Activated T-helper 1 cell treated with anti-CD3 and anti-CD28 coated beads, Interleukin-12 subunit alpha, Interleukin-12 subunit beta, Interleukin-2, Interleukin-4 antibody, amounts not matched to agents 30 ng/mL and 10 ng/mL and 1 ng/mL, durations not matched to agents 14 hours and 24 hours and 36 hours (primary cell): ENCODE data around the gene COL9A3. TPM values are rescaled to one million over a fixed set of nuclear protein-coding genes. Genes with fewer than 3 reads are reported as not detected.

Experiments
- DNase-seq: peaks from one replicate; pipeline ENCODE4 v3.0.0; 2021; ENCODE audit warnings: low spot score
- H3K27ac Mint-ChIP-seq: one replicate; pipeline ENCODE4 v1.8.0; 2021; ENCODE audit warnings: mild to moderate bottlenecking, mixed read lengths
- H3K27me3 Mint-ChIP-seq: one replicate; pipeline ENCODE4 v1.8.0; 2022; ENCODE audit warnings: mild to moderate bottlenecking, moderate library complexity, mixed read lengths; ENCODE audit not compliant: insufficient read depth
- H3K36me3 Mint-ChIP-seq: one replicate; pipeline ENCODE4 v1.8.0; 2021; ENCODE audit warnings: low read depth, mixed read lengths
- H3K4me1 Mint-ChIP-seq: one replicate; pipeline ENCODE4 v1.8.0; 2021; ENCODE audit warnings: low read depth, mixed read lengths
- H3K4me3 Mint-ChIP-seq: one replicate; pipeline ENCODE4 v1.8.0; 2021; ENCODE audit warnings: mild to moderate bottlenecking, moderate library complexity, mixed read lengths
- H3K9me3 Mint-ChIP-seq: one replicate; pipeline ENCODE4 v1.8.0; 2021; ENCODE audit warnings: mixed read lengths
- intact Hi-C: fragments of 100-400 bp; cut with micrococcal nuclease; formaldehyde crosslinking; loops from one replicate; pipeline ENCODE4 v1.15.1; 2024
- total RNA-seq: library from RNA; stranded (reverse); gene quantifications from 2 replicates; pipeline ENCODE4 v1.2.3, GENCODE V29; 2022

COL9A3 gene
- total RNA-seq = not detected in 2 replicates

- DNase-seq = no peak
- Mint-ChIP-seq H3K9me3 (no peaks in the 10 kb centered on the region), H3K4me3 (no peak within 1 kb of the TSS), H3K27ac (no peak within 1 kb of the TSS), H3K27me3 (peaks cover 22% of the 10 kb centered on the region), H3K4me1 (no peaks in the 10 kb centered on the region), H3K36me3 (peaks cover 6% of the 10 kb centered on the region)
- intact Hi-C loops = no loop called here
Measured at GRCh38 chr20:62816884-62817873, at the start of gene COL9A3. Gene COL9A3 (plus strand): TSS chr20:62817050. CDS start chr20:62817065, 15 bp downstream.

DNA sequence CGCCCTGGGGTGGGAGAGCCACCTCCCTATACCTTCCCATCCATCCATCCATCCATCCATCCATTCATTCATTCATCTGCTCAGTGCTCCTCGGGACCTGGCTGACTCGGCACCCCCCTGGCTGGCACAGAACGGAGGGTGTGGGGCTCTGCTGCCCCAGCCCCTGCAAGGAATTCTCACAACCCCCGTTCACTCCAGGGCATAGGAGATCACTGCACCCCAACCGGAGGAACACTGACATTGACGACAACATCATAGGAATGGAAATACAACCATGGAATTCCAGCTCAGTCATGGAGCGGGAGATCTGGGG, 48.7 kb upstream of the COL9A3 start:
- Mint-ChIP-seq H3K36me3 (no peaks in the 10 kb centered on the region), H3K27ac (no peak overlapping the region), H3K4me1 (peaks cover 2% of the 10 kb centered on the region), H3K27me3 (peaks cover 4% of the 10 kb centered on the region), H3K9me3 (no peaks in the 10 kb centered on the region), H3K4me3 (no peak overlapping the region)
- intact Hi-C loops = no loop called here
- DNase-seq = no peak

GRCh38 chr20:62768551-62769287, 48.1 kb upstream of the COL9A3 start:
- Mint-ChIP-seq H3K27ac (no peak overlapping the region), H3K9me3 (no peaks in the 10 kb centered on the region), H3K36me3 (no peaks in the 10 kb centered on the region), H3K4me3 (no peak overlapping the region), H3K27me3 (peaks cover 7% of the 10 kb centered on the region), H3K4me1 (peaks cover 4% of the 10 kb centered on the region)
- intact Hi-C loops = no loop called here
- no peak for DNase-seq

GRCh38 chr20:62769346-62770071, 47.3 kb upstream of the COL9A3 start:
- intact Hi-C loops = no loop called here
- H3K27me3 Mint-ChIP-seq = peaks cover 7% of the 10 kb centered on the region
- H3K4me1 Mint-ChIP-seq = peaks cover 9% of the 10 kb centered on the region
- no peak overlapping the region for H3K27ac Mint-ChIP-seq
- H3K36me3 Mint-ChIP-seq = no peaks in the 10 kb centered on the region
- DNase-seq = no peak
- H3K9me3 Mint-ChIP-seq = no peaks in the 10 kb centered on the region
- H3K4me3 Mint-ChIP-seq = no peak overlapping the region

- H3K27ac Mint-ChIP-seq = no peak overlapping the region
- DNase-seq = no peak
- no peaks in the 10 kb centered on the region for H3K9me3 Mint-ChIP-seq
- H3K4me1 Mint-ChIP-seq = peaks cover 17% of the 10 kb centered on the region
- H3K36me3 Mint-ChIP-seq = no peaks in the 10 kb centered on the region
- no peak overlapping the region for H3K4me3 Mint-ChIP-seq
- intact Hi-C loops = no loop called here
- H3K27me3 Mint-ChIP-seq = peaks cover 7% of the 10 kb centered on the region
Measured at GRCh38 chr20:62770111-62770910, 46.5 kb upstream of the COL9A3 start.

DNA sequence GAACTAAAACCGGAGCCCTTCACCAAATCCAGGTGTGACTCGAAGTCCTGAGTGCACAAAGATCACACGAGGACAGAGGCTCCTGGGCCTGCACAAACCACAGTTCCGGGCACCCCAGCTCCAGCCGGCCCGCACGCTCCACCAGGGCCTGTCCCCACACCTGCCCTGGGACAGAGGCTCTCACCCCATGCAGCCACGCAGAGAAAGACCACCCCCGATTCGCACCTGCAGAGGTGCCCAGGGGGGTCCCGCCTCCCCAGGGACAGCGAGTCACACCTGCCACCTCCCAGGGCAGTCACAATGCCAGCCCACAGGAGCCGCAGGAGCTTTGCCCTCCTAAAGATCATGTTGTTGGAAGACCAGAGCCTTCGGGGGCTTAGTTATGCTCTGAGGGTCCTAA, 45.9 kb upstream of the COL9A3 start:
- H3K27me3 Mint-ChIP-seq = peaks cover 7% of the 10 kb centered on the region
- peaks cover 23% of the 10 kb centered on the region for H3K4me1 Mint-ChIP-seq
- H3K36me3 Mint-ChIP-seq = no peaks in the 10 kb centered on the region
- no peak for DNase-seq
- no peaks in the 10 kb centered on the region for H3K9me3 Mint-ChIP-seq
- intact Hi-C loops = no loop called here
- H3K4me3 Mint-ChIP-seq = no peak overlapping the region
- H3K27ac Mint-ChIP-seq = no peak overlapping the region

DNA sequence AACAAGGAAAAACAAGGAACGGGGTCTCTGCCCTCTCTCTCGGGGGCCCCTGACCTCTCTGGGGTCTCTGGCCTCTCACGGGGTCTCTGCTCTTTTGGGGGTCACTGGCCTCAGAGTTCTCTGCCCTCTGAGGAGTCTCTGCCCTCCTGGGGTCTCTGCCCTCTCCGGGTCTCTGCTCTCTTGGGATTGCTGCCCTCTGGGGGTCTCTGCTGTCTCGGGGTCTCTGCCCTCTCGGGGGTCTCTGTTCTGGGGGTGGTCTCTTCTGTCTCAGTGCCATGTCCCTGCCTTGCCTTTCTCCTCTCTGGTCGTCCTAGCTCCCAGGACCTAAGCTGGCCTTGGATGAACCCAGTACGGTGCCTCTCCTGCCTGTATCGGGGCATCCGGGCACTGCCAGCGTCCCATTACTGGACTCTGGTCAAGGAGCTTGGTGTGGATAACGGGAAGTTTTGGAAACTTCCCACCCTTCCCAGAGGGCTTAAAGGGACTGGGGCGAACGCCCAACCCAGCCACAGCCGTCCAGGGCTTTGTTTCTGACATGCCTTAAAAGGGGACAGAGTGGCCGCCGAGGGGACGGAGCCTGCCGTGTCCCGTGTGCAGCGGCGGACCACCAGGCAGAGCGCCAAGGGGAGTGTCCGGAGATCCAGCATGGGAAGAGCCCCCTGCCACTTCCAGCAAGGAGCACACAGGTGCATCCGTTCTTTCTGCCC, 45.3 kb upstream of the COL9A3 start:
- Mint-ChIP-seq H3K4me1 (peaks cover 27% of the 10 kb centered on the region), H3K27ac (no peak overlapping the region), H3K9me3 (no peaks in the 10 kb centered on the region), H3K4me3 (no peak overlapping the region), H3K27me3 (peaks cover 5% of the 10 kb centered on the region), H3K36me3 (no peaks in the 10 kb centered on the region)
- intact Hi-C loops = no loop called here
- no peak for DNase-seq

GRCh38 chr20:62772103-62772611, 44.7 kb upstream of the COL9A3 start:
- no peaks in the 10 kb centered on the region for H3K9me3 Mint-ChIP-seq

DNA sequence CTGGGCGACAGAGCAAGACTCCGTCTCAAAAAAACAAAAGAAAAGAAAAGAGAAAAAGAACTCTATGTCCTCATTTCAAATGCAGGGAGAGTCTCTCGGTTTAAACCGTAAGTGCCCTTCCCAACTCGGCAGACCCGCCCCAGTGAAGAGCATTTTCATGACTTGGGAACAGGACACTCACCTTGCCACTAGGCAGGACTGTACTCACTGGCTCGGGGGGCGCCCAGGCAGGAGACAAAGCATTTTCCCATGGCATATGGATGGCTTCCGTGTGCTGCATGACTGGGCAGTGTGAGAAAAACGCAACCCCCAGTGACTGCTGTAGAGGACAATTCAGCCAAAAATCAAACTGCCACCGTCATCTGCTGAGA, 44.2 kb upstream of the COL9A3 start:
- intact Hi-C loops = no loop called here
- H3K27ac Mint-ChIP-seq = no peak overlapping the region
- DNase-seq = no peak
- no peaks in the 10 kb centered on the region for H3K36me3 Mint-ChIP-seq
- H3K9me3 Mint-ChIP-seq = no peaks in the 10 kb centered on the region
- H3K4me3 Mint-ChIP-seq = no peak overlapping the region
- H3K4me1 Mint-ChIP-seq = peaks cover 36% of the 10 kb centered on the region
- peaks cover 5% of the 10 kb centered on the region for H3K27me3 Mint-ChIP-seq

More at GRCh38 chr20:62772103-62772611, 44.7 kb upstream of the COL9A3 start:
- Mint-ChIP-seq H3K36me3 (no peaks in the 10 kb centered on the region), H3K4me3 (no peak overlapping the region), H3K27ac (no peak overlapping the region), H3K27me3 (peaks cover 5% of the 10 kb centered on the region), H3K4me1 (peaks cover 33% of the 10 kb centered on the region)
- intact Hi-C loops = no loop called here
- DNase-seq = no peak

GRCh38 chr20:62772990-62773844, 43.6 kb upstream of the COL9A3 start:
- H3K9me3 Mint-ChIP-seq = no peaks in the 10 kb centered on the region
- no peak for DNase-seq
- no peak overlapping the region for H3K4me3 Mint-ChIP-seq
- intact Hi-C loops = no loop called here
- H3K27me3 Mint-ChIP-seq = peaks cover 5% of the 10 kb centered on the region
- H3K4me1 Mint-ChIP-seq = peaks cover 36% of the 10 kb centered on the region
- H3K27ac Mint-ChIP-seq = no peak overlapping the region
- no peaks in the 10 kb centered on the region for H3K36me3 Mint-ChIP-seq
